NCI-H345 (cell line): ENCODE data around the gene NTNG1.
"Not testable (repeated sequence)": the region's sequence is repeated elsewhere in the genome, so short reads cannot be mapped to it uniquely, and the experiment has no call there.

Experiments
- DNase-seq: peaks from one replicate; lab custom pipeline; 2025; lab: John Stamatoyannopoulos, UW

NTNG1 gene

GRCh38 chr1:107140703-107141490 is at the start of gene NTNG1:
Gene NTNG1, plus strand, starts transcription at chr1:107141039.
- peak; percentile 61 for DNase-seq

DNA sequence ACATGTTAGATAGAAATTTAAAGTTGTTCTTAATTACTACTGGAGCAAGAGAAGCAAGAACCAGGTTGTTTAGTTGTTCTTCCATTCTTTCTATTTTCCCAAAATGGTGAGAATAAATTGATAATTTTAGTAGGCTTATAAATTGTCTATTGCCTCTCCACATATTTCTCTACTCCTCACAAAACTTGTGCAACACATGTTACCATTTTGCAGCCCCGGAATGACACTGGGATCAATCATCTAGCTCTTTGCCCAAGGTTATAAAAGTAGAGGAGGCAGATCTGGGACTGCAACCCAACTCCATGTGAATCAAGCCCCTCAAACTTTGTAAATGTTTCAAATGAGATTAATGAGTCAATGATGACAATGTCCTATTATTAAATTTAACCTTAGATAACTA is 49.4 kb upstream of the NTNG1 start:
- DNase-seq = no peak

- DNase-seq = not testable (repeated sequence)
Measured at GRCh38 chr1:107093395-107093794, 47.4 kb upstream of the NTNG1 start.

DNA sequence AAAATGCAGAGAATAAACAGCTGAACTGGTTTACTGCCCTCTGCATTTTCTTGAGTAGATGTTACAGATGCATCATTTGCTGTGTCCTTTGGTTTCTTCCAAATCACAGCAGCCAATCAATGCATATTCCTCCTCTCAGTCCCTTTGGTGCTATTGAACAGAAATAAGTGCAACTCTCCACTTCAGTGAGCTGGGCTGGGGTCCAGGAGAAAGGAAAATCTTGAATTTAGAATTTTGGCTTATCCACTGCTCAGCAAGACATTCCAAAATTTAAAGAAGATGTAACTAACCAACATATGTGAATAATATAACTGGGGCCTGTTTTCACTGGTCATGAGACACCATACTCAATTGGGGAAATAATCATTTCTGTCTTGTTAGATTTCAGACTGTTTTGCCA is 45.2 kb upstream of the NTNG1 start:
- no peak for DNase-seq

- no peak for DNase-seq
Measured at GRCh38 chr1:107096690-107097089, 44.1 kb upstream of the NTNG1 start.

- DNase-seq = no peak
Measured at GRCh38 chr1:107098961-107099360, 41.9 kb upstream of the NTNG1 start.

DNA sequence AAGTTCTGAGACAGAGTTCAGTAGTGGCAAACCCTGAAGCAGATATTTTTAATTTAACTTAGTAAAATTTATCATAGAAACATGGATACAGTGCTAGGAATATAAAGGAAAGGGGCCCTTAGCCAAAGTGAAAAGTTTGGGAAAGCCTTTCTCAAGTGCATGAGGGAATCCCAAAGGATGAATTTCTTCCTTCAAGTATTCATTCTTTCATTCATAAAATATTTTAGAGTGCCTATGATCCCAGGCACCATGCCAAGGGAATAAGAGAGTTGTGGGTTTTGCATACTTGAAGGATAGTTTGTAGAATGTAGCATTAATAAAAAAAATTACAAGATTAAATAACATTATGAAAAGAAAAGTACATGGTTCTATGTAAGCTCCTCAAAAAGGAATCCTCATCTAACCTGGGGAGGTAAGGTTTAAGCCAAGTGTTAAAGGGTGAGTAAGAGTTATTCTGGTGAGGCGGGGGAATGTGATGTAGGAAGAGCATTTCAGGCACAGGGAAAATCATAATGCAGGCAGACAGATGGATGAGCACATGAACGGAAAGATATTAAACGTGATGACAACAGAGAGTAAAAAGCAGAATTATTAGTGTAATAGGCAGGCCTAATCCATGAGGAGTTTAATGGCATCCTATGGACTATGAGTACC is 40.4 kb upstream of the NTNG1 start:
- no peak for DNase-seq

GRCh38 chr1:107105914-107106313 is 34.9 kb upstream of the NTNG1 start:
- DNase-seq = no peak

DNA sequence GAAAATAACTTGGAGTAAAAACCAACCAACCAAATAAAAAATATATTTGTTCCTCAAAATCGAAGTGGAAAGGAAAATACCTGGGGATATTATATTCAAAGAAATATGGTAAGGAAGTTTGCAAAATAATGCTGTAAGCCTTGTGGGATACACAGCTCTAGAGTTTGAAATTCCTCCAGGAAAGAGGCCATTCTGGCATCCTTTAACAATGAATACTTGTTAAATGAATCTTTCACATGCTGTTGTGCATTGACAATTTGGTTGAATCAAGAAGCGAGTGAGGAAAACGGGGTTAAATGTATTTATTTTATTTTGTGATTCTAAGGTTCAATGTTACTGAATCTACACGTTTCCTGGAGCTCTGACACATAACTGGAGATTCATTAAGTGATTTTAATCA is 30.5 kb upstream of the NTNG1 start:
- no peak for DNase-seq

- DNase-seq = no peak
Measured at GRCh38 chr1:107116306-107116790, 24.5 kb upstream of the NTNG1 start.

GRCh38 chr1:107122225-107122624 is 18.6 kb upstream of the NTNG1 start:
- DNase-seq = no peak

- no peak for DNase-seq
Measured at GRCh38 chr1:107123741-107124140, 17.1 kb upstream of the NTNG1 start.

GRCh38 chr1:107124694-107125093 is 16.1 kb upstream of the NTNG1 start:
- no peak for DNase-seq

- no peak for DNase-seq
Measured at GRCh38 chr1:107132195-107132594, 8.6 kb upstream of the NTNG1 start.

DNA sequence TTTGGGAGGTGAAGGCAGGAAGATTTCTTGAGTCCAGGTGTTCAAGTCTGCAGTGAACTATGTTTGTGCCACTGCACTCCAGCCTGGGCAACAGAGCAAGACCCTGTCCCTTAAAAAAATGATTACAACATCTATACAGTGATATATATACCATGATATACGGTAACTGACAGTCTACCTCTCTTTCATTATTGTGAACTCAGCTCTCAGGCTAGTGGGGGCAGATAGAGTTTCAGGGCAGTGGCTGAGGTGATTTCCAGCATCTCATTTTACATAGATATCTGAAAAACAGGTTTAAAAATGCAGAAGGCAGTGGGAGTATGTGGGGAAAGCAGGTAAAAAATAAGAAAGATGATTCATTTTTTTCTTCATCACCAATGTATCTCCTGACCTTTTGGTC is 8.1 kb upstream of the NTNG1 start:
- DNase-seq = no peak

DNA sequence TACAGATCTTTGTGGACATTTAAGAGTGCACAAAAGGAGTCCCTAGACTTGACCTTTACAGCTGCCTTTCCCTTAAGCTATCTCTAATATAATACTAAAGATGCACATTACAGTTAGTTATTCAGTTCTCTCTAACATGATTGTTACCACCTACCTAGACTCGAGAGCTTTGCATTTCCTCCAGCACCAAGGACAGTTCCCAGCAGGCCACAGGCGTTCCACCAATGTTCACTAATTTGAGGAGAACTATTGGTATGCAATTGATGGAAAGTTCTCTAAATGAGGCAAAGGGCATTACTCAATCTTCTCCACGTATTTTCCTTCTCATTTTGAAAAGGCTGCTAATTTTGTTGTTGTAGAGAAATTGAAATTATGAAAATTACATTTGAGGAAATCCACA is 5.4 kb upstream of the NTNG1 start:
- no peak for DNase-seq

DNA sequence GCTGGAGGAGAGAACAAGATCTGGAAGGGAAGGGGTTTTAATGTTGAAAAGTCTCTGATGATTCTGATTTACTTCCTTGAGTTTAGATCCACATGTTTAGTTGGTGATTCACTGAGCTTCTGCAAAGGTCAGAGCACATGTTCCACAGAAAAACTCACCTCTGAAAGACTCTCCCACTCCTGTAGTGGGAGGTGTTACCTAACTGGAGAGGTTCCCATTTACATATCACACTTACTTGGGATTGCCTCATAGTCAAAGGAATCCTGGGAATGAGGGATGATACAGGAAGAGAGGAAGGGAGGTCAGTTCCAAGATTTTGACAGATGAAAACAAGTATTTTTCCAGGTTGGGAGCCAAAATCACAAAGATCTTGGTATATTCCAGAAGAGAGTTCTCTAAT is 2.7 kb upstream of the NTNG1 start:
- no peak for DNase-seq

GRCh38 chr1:107138767-107139445 is 1.9 kb upstream of the NTNG1 start:
- no peak for DNase-seq

GRCh38 chr1:107139833-107140702 is 771 bp upstream of the NTNG1 start:
- no peak for DNase-seq

DNA sequence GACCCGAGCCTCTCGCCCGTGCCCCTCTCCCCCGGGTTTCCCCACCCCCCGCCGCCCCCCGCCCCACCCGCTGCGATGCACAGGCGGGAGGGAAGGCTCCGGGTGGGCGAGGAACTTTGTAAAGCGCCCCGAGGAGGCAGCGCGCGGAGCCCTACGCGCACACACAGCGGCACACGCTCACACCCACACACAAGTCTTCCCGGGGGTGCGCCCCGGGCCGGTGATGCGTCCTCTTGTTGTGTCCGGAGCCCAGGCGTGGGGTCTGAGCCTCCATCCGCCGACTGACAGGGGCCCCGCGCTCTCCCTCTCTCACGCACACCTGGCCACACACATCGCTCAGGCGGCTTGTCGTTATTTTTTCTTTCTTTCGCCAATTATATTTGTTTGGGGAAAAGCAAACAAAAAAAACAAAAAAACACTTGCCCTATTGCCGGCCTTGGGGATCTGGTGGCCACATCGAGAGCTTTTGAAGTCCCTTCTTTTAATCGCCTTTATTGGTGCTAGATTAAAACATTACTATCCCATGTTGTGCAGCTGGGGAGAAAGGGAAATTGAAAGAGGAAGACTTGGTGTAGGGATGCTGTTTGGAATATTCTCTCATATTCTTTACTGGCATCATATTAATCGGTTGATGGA is 770 bp downstream of the NTNG1 start:
- peak; percentile 64 for DNase-seq

DNA sequence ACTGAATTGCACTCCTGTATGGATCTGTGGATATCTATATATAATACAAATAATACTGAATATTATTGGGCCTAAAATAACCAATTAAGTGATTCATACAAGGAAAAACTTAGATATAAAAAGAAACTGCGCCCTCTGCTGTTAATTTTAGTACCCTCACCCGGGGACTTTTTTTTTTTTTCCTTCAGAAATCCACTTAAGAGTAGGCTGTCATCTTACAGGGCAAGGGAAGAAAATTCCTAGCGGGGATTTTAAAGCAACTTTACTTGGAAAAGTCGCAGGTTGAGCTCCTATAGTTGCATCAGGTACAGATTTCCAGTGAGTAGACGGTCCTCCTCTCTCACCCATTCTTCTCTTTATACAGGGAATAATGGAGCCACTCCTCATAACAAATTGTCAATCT is 1.3 kb downstream of the NTNG1 start:
- peak; percentile 83 for DNase-seq
